Sigmoid colon (tissue), 7 donors: ENCODE measurements around the gene CCL2. TPM values are rescaled to one million over a fixed set of nuclear protein-coding genes. Genes with fewer than 3 reads are reported as not detected.

Source experiments
- DNase-seq: peaks from one replicate; pipeline ENCODE4 v3.0.0-alpha.2; 2019
- H3K27ac ChIP-seq, 4 donors: fragments of 200-600 bp; sonication (generic); one replicate each; pipeline ENCODE4 v1.5.1; 2016 to 2019; ENCODE audit warnings: mild to moderate bottlenecking in 1 of 4
- H3K27me3 ChIP-seq, 3 donors: fragments of 200-600 bp; sonication (generic); one replicate each; pipeline ENCODE4 v1.5.1; 2019; ENCODE audit warnings: mild to moderate bottlenecking in 1 of 3
- H3K36me3 ChIP-seq, 4 donors: fragments of 200-600 bp; sonication (generic); one replicate each; pipeline ENCODE4 v1.5.1; 2016 to 2019
- H3K4me1 ChIP-seq, 4 donors: fragments of 200-600 bp; sonication (generic); one replicate each; pipeline ENCODE4 v1.5.1; 2017 to 2019
- H3K4me3 ChIP-seq, 4 donors: fragments of 200-600 bp; sonication (generic); one replicate each; pipeline ENCODE4 v1.5.1; 2017 to 2019; ENCODE audit warnings: mild to moderate bottlenecking in 2 of 4, moderate library complexity in 1 of 4
- H3K9me3 ChIP-seq, 4 donors: fragments of 200-600 bp in 3 of 4; sonication (generic) in 3 of 4; one replicate each; pipeline versions ENCODE4 v1.5.1 to v1.6.1; 2013 to 2019
- CTCF ChIP-seq, 4 experiments: fragments of 450-650 bp in 3 of 4; fragments of 200-600 bp in 1 of 4; IDR thresholded peaks; one replicate each; pipeline ENCODE4 v1.5.1; 2016 to 2019; ENCODE audit warnings: antibody characterized with exemption in 4 of 4, mild to moderate bottlenecking in 3 of 4, moderate library complexity in 2 of 4
- EP300 ChIP-seq, 4 donors: sonication (generic); formaldehyde crosslinking; IDR thresholded peaks; one replicate each; pipeline ENCODE4 v1.6.1; 2017; ENCODE audit warnings: antibody characterized with exemption in 4 of 4
- POLR2A ChIP-seq, 2 donors: fragments of 450-650 bp; IDR thresholded peaks; one replicate each; pipeline ENCODE4 v1.6.1; 2016; ENCODE audit warnings: antibody characterized with exemption in 2 of 2, mild to moderate bottlenecking in 2 of 2, moderate library complexity in 2 of 2
- POLR2AphosphoS5 ChIP-seq, 4 donors: sonication (generic); formaldehyde crosslinking; IDR thresholded peaks; one replicate each; pipeline ENCODE4 v1.6.1; 2017; ENCODE audit warnings: antibody characterized with exemption in 4 of 4
- WGBS, 2 donors: extraction: QIAGEN DNeasy Blood & Tissue Kit; methylation state at CpG; one replicate each; pipeline ENCODE4 v1.1.7; 2013; 5-methylcytosine and 5-hydroxymethylcytosine counted together
- intact Hi-C: fragments of 100-400 bp; cut with DNase I; formaldehyde crosslinking; loops from one replicate; pipeline ENCODE4 v1.15.1; 2023
- polyA plus RNA-seq, 3 donors: library from polyadenylated mRNA; stranded (reverse); fragments of 200-250 nt; gene quantifications; one replicate each; pipeline ENCODE4 v1.2.3, GENCODE V29; 2013
- total RNA-seq, 4 donors: library from RNA; depleted of rRNA; stranded (reverse); fragments of >200 nt; gene quantifications; one replicate each; pipeline ENCODE4 v1.1.0, GENCODE V29; 2016
- donor health status: healthy with polysubstance abuse.
- donor health status: Bipolar disorder and iron deficiency.
- donor health status: healthy.

Gene CCL2
- total and polyA plus RNA-seq, 7 donors = 24.3 to 862 (median 37.6) TPM

GRCh38 chr17:34235389-34236028, 19.6 kb upstream of the CCL2 start:
- peak overlapping the region; percentile 44 to 74 (median 62) for H3K27ac ChIP-seq
- TF ChIP-seq CTCF (IDR thresholded peaks at IDR 0.05) (no peak), EP300 (IDR thresholded peaks at IDR 0.05) (no peak), POLR2A (IDR thresholded peaks at IDR 0.05) (no peak), POLR2AphosphoS5 (IDR thresholded peaks at IDR 0.05) (peak in 3 of 4 donors; percentile 16 to 50 (median 29))
- no peaks in the 10 kb centered on the region for H3K9me3 ChIP-seq
- WGBS, 2 donors = 22 to 40% methylated on average over 6 of the region's 6 CpGs
- peaks cover 0 to 62% (median 49%) of the 10 kb centered on the region in 4 donors for H3K4me1 ChIP-seq
- intact Hi-C loops = no loop called here
- no peaks in the 10 kb centered on the region for H3K27me3 ChIP-seq
- H3K4me3 ChIP-seq = no peak overlapping the region
- DNase-seq = peak; percentile 87
- no peaks in the 10 kb centered on the region for H3K36me3 ChIP-seq

GRCh38 chr17:34236281-34236892, 18.7 kb upstream of the CCL2 start:
- no peaks in the 10 kb centered on the region for H3K36me3 ChIP-seq
- no peaks in the 10 kb centered on the region for H3K27me3 ChIP-seq
- intact Hi-C loops = no loop called here
- TF ChIP-seq POLR2AphosphoS5 (IDR thresholded peaks at IDR 0.05) = no peak
- TF ChIP-seq POLR2A (IDR thresholded peaks at IDR 0.05) = no peak
- no peak for TF ChIP-seq EP300 (IDR thresholded peaks at IDR 0.05)
- TF ChIP-seq CTCF (IDR thresholded peaks at IDR 0.05) = no peak
- WGBS, 2 donors = 57 to 60% methylated on average over 6 of the region's 6 CpGs
- peak overlapping the region; percentile 30 to 74 (median 56) for H3K27ac ChIP-seq
- no peak for DNase-seq
- no peak overlapping the region for H3K4me3 ChIP-seq
- H3K4me1 ChIP-seq = peaks cover 0 to 70% (median 53%) of the 10 kb centered on the region in 4 donors
- no peaks in the 10 kb centered on the region for H3K9me3 ChIP-seq

GRCh38 chr17:34237458-34237857, 17.6 kb upstream of the CCL2 start:
- Histone ChIP-seq H3K27ac (peak overlapping the region in 2 of 4 donors; percentile 39 to 54), H3K36me3 (no peaks in the 10 kb centered on the region), H3K4me3 (no peak overlapping the region), H3K9me3 (no peaks in the 10 kb centered on the region), H3K27me3 (no peaks in the 10 kb centered on the region), H3K4me1 (peaks cover 0 to 71% (median 59%) of the 10 kb centered on the region in 4 donors)
- TF ChIP-seq POLR2AphosphoS5 (IDR thresholded peaks at IDR 0.05) (no peak), CTCF (IDR thresholded peaks at IDR 0.05) (no peak), POLR2A (IDR thresholded peaks at IDR 0.05) (no peak), EP300 (IDR thresholded peaks at IDR 0.05) (no peak)
- DNase-seq = no peak
- WGBS, 2 donors = 89 to 95% methylated on average over 3 of the region's 3 CpGs
- intact Hi-C loops = no loop called here

GRCh38 chr17:34241062-34241461, 14.0 kb upstream of the CCL2 start:
- no peaks in the 10 kb centered on the region for H3K27me3 ChIP-seq
- WGBS, 2 donors = 22 to 38% methylated on average over 4 of the region's 4 CpGs
- H3K9me3 ChIP-seq = no peaks in the 10 kb centered on the region
- peaks cover 0 to 56% (median 33%) of the 10 kb centered on the region in 4 donors for H3K4me1 ChIP-seq
- no peak overlapping the region for H3K4me3 ChIP-seq
- H3K36me3 ChIP-seq = no peaks in the 10 kb centered on the region
- H3K27ac ChIP-seq = peak overlapping the region in 3 of 4 donors; percentile 33 to 50 (median 44)
- intact Hi-C loops = no loop called here
- DNase-seq = peak; percentile 85
- TF ChIP-seq POLR2AphosphoS5 (IDR thresholded peaks at IDR 0.05) (peak in 1 of 4 donors; percentile 16), POLR2A (IDR thresholded peaks at IDR 0.05) (no peak), CTCF (IDR thresholded peaks at IDR 0.05) (no peak), EP300 (IDR thresholded peaks at IDR 0.05) (no peak)
